Measurements from ENCODE around the gene LAMA2. TPM values are rescaled to one million over a fixed set of nuclear protein-coding genes. Genes with fewer than 3 reads are reported as not detected.

LAMA2 gene
- total RNA-seq, 1 experiment from 2014 or later = 17.6 TPM

DNA sequence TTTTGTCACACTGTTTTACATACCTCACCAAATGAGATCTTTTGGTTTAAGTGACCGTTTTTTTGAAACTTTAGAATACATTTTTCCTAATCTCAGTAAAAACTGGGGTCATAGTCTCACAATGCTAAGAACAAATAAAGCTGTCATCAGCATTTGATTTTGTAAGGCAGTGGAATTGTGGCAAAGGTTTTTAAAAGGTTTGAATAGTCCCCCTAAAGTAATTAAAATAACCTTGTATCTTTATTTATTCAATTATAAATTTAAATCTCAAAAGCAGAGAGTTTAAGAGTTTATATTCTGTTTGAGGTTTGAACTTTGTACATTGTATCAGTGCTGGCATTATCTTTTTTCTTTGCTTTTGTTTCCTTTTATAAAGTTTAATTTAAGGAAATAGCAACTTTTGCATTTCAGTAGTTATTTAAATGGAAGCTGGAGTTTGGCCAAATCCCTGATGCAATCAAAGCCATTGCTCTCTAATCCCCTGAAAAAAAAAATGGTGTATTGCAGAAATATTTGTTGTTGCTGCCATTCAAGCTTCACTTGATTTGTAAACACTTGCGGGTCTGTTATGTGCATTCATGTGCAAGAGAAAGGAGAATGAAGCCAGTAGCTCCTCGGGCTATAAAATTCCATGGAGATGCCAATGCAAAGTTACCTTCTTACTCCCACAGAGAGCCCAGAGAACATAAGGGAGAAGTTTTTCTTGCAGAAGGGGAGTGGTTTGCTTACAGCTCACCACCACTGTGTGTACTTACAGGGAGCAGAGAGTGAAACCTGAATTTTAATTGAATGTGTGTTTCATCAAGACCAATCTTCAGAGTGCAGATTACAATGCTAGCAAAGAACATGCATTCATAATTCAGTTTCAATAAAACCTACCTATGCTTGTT, 435.2 kb downstream of the LAMA2 start:
- DNase-seq = peak; percentile 13 to 41
- no peaks in the 10 kb centered on the region for H3K9me3 ChIP-seq (replicated peaks)
- no peak overlapping the region for H3K27ac ChIP-seq
- H3K4me3 ChIP-seq = no peak overlapping the region
- peaks cover 10% of the 10 kb centered on the region; the same call in 1 of the 2 replicates for H3K4me1 ChIP-seq
- no peaks in the 10 kb centered on the region for H3K36me3 ChIP-seq
- H3K27me3 ChIP-seq = no peaks in the 10 kb centered on the region

DNA sequence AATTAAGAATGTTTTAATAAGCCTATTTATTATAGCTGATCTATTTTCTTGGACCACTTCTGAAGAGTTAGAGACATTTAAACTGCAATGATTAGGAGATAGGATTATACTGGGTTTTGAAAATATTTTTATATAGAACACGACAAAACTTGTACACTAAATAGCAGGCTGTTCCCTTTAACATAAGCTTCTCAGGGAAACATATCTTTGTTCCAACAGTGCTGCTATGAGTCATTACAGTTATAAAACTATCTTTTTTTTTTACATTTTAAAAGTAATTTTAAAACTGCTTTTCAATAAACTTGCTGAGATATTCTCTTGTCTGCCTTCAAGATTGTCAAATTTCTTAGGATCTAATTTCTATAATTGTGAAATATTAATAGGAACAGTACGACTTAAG, 438.0 kb downstream of the LAMA2 start:
- DNase-seq = no peak
- Histone ChIP-seq H3K4me1 (peaks cover 10% of the 10 kb centered on the region; the same call in 1 of the 2 replicates), H3K36me3 (no peaks in the 10 kb centered on the region), H3K27ac (no peak overlapping the region), H3K27me3 (no peaks in the 10 kb centered on the region), H3K4me3 (no peak overlapping the region), H3K9me3 (replicated peaks) (no peaks in the 10 kb centered on the region)

DNA sequence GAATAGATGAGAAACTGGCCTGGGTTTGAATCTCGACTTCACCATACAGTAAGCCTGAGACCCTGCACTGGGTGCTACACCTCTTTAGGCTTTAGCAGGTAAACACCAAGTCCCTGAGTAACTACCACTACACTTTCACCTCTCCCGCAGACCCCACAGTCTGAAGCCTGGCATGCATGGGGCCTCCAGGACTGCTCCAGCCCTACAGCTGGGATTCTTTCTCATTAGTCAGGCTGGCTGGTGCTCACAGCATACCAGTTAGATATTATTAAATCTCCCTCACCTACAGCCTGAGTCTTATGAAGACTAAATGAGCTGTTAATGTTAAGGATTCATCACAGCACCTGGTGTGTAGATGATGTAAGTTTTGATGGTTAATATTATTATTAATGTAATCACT, 438.4 kb downstream of the LAMA2 start:
- Histone ChIP-seq H3K4me1 (peaks cover 10% of the 10 kb centered on the region; the same call in 1 of the 2 replicates), H3K36me3 (no peaks in the 10 kb centered on the region), H3K27me3 (no peaks in the 10 kb centered on the region), H3K27ac (no peak overlapping the region), H3K4me3 (no peak overlapping the region), H3K9me3 (replicated peaks) (no peaks in the 10 kb centered on the region)
- DNase-seq = no peak

DNA sequence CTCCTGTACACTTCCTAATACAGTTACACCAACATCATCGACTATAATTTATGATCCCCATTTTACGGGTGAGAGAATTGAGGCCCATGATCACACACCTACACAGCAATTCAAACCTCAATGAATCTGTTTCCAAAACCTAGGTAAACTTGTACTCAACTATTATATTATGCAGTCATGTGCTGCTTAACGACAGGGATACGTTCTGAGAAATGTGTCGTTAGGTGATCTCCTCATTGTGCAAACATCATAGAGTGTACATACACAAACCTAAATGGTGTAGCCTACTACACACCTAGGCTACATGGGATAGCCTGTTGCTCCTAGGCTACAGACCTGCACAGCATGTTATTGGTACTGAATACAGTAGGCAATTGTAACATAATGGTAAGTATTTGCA, 441.4 kb downstream of the LAMA2 start:
- DNase-seq = no peak
- Histone ChIP-seq H3K36me3 (no peaks in the 10 kb centered on the region), H3K27me3 (no peaks in the 10 kb centered on the region), H3K9me3 (replicated peaks) (no peaks in the 10 kb centered on the region), H3K4me3 (no peak overlapping the region), H3K27ac (no peak overlapping the region), H3K4me1 (no peaks in the 10 kb centered on the region)

DNA sequence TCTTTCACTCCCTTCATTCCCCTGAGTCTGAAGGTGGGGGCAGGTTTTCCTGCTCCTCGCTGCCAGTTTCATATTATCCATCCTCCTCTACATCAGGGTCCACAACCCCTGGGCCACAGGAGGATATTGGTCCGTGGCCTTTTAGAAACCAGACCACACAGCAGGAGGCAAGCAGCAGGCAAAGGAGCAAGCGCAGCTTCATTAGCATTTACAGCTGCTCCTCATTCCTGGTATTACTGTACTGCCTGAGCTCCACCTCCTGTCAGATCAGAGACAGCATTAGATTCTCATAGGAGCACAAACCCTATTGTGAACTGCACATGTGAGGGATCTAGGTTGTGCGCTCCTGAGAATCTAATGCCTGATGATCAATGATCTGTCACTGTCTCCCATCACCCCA, 446.7 kb downstream of the LAMA2 start:
- no peaks in the 10 kb centered on the region for H3K4me1 ChIP-seq

DNA sequence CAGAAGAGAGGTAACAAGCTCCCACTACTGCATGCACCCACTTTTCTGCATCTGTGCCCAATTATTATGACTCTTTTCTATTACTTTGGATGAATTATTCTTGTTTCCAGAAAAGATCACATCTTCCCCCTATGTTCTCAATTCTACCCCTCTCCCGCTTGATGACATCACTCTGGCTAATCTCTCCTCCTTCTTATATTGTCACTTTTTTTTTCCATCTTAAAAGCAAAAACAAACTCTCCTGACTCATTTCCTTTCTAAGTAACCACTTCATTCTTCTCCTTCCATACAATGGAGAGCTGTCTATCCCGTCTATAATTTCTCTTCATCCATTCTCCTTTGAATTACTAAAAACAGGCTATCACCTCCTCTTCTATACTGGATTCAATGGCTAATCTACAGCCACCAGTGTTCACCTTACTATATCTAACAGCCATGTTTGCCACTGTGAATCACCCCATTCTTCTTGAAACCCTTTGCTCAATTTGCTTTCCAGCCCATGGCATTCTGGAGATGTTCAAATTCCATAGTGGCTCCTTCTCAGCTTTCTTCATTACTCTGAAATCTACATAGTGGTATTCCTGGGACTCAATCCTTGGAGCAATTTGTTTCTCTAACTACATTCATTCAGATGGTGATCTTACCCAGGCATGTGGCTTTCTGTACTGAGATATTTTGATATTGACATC, 448.7 kb downstream of the LAMA2 start:
- H3K4me1 ChIP-seq = no peaks in the 10 kb centered on the region
- H3K9me3 ChIP-seq (replicated peaks) = no peaks in the 10 kb centered on the region
- no peaks in the 10 kb centered on the region for H3K27me3 ChIP-seq
- H3K27ac ChIP-seq = no peak overlapping the region
- H3K36me3 ChIP-seq = no peaks in the 10 kb centered on the region
- no peak for DNase-seq
- H3K4me3 ChIP-seq = no peak overlapping the region

More for the DNA sequence above, 446.7 kb downstream of the LAMA2 start:
- H3K27me3 ChIP-seq = no peaks in the 10 kb centered on the region
- H3K36me3 ChIP-seq = no peaks in the 10 kb centered on the region
- H3K27ac ChIP-seq = no peak overlapping the region
- H3K9me3 ChIP-seq (replicated peaks) = no peaks in the 10 kb centered on the region
- no peak overlapping the region for H3K4me3 ChIP-seq
- peak in 1 of 2 experiments; percentile 3 for DNase-seq

DNA sequence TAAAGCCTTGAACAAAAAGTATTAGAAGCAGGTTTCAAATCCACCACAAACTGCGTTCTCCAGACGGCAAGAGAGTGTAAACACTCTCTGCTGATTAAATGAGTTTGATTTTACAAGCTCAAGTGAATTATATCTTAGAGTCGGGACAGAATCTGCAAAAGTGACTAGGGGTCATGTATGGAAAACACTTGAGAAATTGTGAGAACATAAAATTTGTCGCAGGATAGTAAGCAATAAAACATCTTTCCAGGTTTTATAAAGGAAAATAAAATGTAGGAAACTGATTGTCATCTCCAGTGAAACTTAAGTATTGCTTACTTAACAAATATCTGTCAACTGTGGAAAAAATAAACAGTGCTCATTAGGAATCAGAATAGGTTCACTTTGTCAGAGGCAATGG, 452.9 kb downstream of the LAMA2 start:
- H3K27ac ChIP-seq = no peak overlapping the region
- H3K27me3 ChIP-seq = no peaks in the 10 kb centered on the region
- no peaks in the 10 kb centered on the region for H3K4me1 ChIP-seq
- DNase-seq = no peak
- no peaks in the 10 kb centered on the region for H3K9me3 ChIP-seq (replicated peaks)
- no peak overlapping the region for H3K4me3 ChIP-seq
- H3K36me3 ChIP-seq = no peaks in the 10 kb centered on the region

DNA sequence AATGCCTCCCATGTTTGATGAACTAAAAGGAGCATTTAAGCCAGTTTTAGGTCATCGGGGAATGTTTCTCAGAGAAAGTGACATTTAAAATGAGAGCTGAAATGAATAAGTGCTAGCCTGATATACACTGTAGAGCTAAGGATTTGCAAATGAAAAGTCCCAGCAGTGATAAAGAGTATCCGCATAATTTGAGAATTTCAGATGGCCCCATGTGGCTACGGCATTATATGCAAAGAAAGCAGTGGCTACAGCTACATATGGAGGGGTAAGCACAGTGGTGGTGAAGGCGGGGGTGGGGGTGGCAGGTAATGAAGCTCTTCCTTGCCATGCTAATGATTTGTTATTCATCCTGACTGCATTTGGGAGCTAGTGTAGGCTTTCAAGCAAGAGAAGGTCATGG, 455.7 kb downstream of the LAMA2 start:
- H3K4me1 ChIP-seq = no peaks in the 10 kb centered on the region
- no peaks in the 10 kb centered on the region for H3K36me3 ChIP-seq
- H3K9me3 ChIP-seq (replicated peaks) = no peaks in the 10 kb centered on the region
- no peak overlapping the region for H3K27ac ChIP-seq
- H3K27me3 ChIP-seq = no peaks in the 10 kb centered on the region
- H3K4me3 ChIP-seq = no peak overlapping the region
- DNase-seq = no peak

DNA sequence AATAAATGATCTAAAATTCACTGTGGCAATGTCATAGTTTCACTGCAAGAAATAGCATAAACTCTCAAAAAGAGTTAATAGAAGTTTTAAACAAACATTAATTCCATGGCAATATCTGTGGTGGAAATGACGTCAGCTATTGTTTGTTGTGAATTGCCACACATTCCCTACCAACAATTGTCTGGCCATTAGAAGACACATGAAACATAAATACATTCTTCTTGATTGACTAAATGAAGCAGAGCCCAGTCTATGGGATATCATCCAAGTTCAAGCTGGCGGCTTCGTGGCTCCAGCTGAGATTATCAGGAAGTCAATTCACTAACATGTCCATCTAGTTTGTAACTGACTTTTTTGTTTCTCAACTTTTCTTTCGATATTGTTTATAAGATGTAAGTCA, 458.0 kb downstream of the LAMA2 start:
- DNase-seq = no peak
- no peak overlapping the region for H3K4me3 ChIP-seq
- no peaks in the 10 kb centered on the region for H3K4me1 ChIP-seq
- H3K9me3 ChIP-seq (replicated peaks) = no peaks in the 10 kb centered on the region
- H3K27me3 ChIP-seq = no peaks in the 10 kb centered on the region
- no peaks in the 10 kb centered on the region for H3K36me3 ChIP-seq
- no peak overlapping the region for H3K27ac ChIP-seq

DNA sequence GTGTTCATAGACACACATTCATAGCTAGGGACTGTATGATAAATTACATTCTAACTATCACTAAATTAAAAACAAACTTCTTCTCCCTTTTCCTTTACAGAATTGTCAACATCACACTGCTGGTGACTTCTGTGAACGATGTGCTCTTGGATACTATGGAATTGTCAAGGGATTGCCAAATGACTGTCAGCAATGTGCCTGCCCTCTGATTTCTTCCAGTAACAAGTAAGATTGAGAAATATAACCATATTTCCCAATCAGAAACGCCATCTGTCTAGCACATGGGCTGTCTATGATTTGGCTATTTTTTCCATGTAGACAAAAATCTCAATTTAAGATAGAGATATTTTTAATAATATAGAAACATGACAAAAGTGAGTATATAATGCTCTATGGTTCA, 459.3 kb downstream of the LAMA2 start:
- H3K4me1 ChIP-seq = no peaks in the 10 kb centered on the region
- H3K4me3 ChIP-seq = no peak overlapping the region
- no peaks in the 10 kb centered on the region for H3K9me3 ChIP-seq (replicated peaks)
- no peak for DNase-seq
- no peak overlapping the region for H3K27ac ChIP-seq
- H3K36me3 ChIP-seq = no peaks in the 10 kb centered on the region
- no peaks in the 10 kb centered on the region for H3K27me3 ChIP-seq

DNA sequence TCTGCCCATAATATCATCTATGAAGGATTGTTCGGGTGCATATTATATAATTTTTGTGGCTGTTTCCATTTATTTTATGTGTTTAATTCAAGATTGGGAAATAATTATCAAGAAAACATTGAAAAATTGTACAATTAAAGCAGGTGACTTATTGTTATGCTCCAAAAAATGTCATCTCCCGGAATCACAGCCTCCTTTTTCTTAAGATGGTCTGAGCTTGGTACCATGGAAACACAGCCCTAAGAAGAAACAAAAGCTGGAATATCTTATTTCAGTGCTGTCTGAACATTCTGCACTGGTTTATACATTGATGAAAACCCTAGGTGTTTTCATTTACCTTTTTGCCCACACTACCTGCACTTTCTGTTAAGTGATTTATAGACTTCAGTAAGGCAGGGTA, 459.9 kb downstream of the LAMA2 start:
- no peak for DNase-seq
- Histone ChIP-seq H3K4me3 (no peak overlapping the region), H3K27me3 (no peaks in the 10 kb centered on the region), H3K4me1 (no peaks in the 10 kb centered on the region), H3K27ac (no peak overlapping the region), H3K9me3 (replicated peaks) (no peaks in the 10 kb centered on the region), H3K36me3 (no peaks in the 10 kb centered on the region)

DNA sequence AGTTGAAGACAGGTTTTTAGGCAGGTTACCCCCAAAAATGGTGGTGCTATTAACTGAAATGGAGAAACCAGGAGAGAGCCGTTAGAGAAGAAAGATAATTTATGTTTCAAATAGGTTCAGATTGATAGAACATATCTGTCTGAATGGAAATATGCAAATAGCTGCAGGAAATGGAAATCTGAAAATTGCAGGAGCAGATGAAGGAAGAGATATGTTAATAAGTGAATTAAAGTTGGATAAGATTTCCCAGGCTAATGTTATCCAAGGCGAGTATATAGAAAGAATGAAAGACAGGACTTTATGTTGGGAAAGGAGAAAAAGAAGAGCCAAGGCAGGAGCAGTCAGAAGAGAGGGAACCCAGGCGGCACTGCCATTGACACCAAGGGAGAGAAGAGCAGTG, 461.4 kb downstream of the LAMA2 start:
- no peaks in the 10 kb centered on the region for H3K4me1 ChIP-seq
- H3K9me3 ChIP-seq (replicated peaks) = no peaks in the 10 kb centered on the region

DNA sequence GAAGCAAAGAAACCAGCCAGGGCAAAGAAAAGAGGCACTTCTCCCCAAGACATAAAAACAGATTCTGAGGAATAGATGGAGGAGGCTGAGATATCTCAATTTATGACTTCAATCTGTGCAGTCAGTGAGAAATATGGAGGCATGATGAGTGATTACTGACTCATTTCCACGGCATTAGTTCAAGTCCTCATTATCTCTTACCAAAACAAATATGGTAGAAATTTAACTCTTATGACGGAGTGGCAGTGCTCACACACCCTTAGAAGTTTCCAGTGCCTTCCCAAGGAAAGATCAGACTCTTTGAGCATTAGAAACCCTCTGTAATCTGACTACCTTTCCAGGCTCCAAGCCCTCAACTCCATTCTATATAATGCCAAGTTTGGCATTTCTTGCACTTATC, 463.0 kb downstream of the LAMA2 start:
- no peak for DNase-seq
- Histone ChIP-seq H3K27me3 (no peaks in the 10 kb centered on the region), H3K27ac (no peak overlapping the region), H3K9me3 (replicated peaks) (no peaks in the 10 kb centered on the region), H3K36me3 (no peaks in the 10 kb centered on the region), H3K4me1 (no peaks in the 10 kb centered on the region), H3K4me3 (no peak overlapping the region)

More for the DNA sequence above, 461.4 kb downstream of the LAMA2 start:
- Histone ChIP-seq H3K4me3 (no peak overlapping the region), H3K27me3 (no peaks in the 10 kb centered on the region), H3K36me3 (no peaks in the 10 kb centered on the region), H3K27ac (no peak overlapping the region)
- DNase-seq = no peak

DNA sequence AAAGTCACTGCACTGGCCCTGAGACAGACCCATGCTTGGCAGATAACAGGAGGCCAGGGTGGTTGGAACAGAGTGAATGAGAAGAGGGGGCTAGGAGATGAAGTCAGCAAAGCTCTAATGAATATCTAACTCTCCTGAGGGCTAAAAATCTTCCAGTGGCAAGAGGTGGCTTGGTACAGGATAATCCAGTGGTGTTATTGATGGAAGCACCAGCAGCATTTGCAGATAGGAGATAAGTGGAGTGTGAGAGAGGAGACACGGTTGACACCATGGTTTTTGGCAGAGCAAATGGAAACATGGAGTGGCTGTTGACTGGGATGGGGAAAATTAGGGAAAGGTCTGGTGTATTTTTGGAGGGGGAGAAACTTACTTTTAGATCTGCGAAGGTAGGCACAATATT, 464.0 kb downstream of the LAMA2 start:
- no peaks in the 10 kb centered on the region for H3K27me3 ChIP-seq
- H3K27ac ChIP-seq = no peak overlapping the region
- no peaks in the 10 kb centered on the region for H3K9me3 ChIP-seq (replicated peaks)
- H3K4me1 ChIP-seq = no peaks in the 10 kb centered on the region
- H3K4me3 ChIP-seq = no peak overlapping the region
- no peak for DNase-seq
- no peaks in the 10 kb centered on the region for H3K36me3 ChIP-seq

DNA sequence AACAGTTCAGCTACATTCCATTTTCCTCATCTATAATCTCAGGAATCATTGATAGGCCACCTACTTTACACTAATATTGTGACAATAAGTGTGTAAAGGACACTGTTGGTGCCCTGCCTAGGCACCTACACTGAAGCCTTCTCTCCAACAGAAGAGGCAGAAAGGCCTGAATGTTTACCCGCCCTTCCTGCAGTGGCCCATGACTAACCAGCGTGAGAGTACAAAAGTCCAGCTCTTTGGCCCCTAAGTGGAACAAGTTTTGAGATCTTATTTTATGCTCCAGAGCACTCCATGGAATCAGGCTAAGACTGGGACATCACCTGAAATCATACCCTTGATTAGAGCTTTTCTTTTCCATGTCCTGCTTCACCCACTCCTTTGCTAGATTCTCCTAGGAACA, 467.3 kb downstream of the LAMA2 start:
- DNase-seq = no peak
- H3K4me3 ChIP-seq = no peak overlapping the region
- H3K4me1 ChIP-seq = no peaks in the 10 kb centered on the region
- no peaks in the 10 kb centered on the region for H3K9me3 ChIP-seq (replicated peaks)
- H3K27me3 ChIP-seq = no peaks in the 10 kb centered on the region
- no peaks in the 10 kb centered on the region for H3K36me3 ChIP-seq
- H3K27ac ChIP-seq = no peak overlapping the region
